Stimulated activated CD4-positive, alpha-beta T cell treated with anti-CD3 and anti-CD28 coated beads, TNF-alpha, amount 100 ng/mL, for 4 hours (primary cell): Measurements from ENCODE around the gene GAB2.
"Not testable (repeated sequence)": the region's sequence is repeated elsewhere in the genome, so short reads cannot be mapped to it uniquely, and the experiment has no call there.

ENCODE experiments used
- DNase-seq, 3 experiments: peaks; one replicate each; pipeline ENCODE4 v3.0.0-alpha.2; 2020; ENCODE audit warnings: low read depth in 3 of 3

The GAB2 gene

GRCh38 chr11:78251083-78251775, 166.4 kb downstream of the GAB2 start:
- no peak for DNase-seq

DNA sequence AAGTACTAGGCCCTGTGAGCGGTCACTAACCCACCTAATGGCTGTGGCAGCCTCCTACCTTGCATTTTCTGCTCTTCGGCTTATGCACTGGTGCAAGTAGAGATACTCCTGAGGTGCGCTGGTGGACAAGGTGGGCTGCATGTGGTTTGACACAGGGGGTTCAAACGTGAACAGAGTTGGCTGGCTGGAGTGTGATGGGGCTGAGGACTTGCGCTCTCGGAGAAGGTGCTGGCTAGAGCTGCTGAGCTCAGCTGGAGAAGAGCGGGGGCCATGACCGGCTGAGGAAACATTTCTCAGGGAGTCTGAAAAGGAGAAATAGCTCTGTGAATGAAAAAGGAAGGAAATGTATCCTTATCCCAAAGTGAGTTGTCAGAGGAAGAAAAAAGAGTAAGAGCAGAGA, 167.5 kb downstream of the GAB2 start:
- no peak for DNase-seq

GRCh38 chr11:78248903-78249302, 168.7 kb downstream of the GAB2 start:
- DNase-seq, result no peak

GRCh38 chr11:78248191-78248590, 169.4 kb downstream of the GAB2 start:
- no peak for DNase-seq

- DNase-seq, result no peak
Measured at GRCh38 chr11:78244546-78245255, 172.9 kb downstream of the GAB2 start.

GRCh38 chr11:78244080-78244479, 173.5 kb downstream of the GAB2 start:
- DNase-seq, result no peak

GRCh38 chr11:78241475-78241874, 176.1 kb downstream of the GAB2 start:
- no peak for DNase-seq

GRCh38 chr11:78239781-78240180, 177.8 kb downstream of the GAB2 start:
- DNase-seq, result no peak

- DNase-seq, result no peak
Measured at GRCh38 chr11:78237293-78238046, 180.2 kb downstream of the GAB2 start.

DNA sequence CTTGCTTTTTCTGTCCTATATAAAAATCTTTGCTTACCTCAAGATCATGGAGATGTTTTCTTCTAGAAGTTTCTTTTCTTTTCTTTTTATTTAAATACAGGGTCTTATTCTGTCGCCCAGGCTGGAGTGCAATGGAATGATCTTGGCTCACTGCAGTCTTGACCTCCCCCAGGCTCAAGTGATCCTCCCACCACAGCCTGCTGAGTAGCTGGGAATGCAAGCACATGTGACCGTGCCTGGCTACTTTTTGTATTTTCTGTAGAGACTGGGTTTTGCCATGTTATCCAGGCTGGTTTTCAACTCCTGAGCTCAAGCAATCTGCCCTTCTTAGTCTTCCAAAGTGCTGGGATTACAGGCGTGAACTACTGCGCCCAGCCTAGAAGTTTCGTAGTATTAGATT, 183.6 kb downstream of the GAB2 start:
- no peak for DNase-seq

- not testable (repeated sequence) for DNase-seq
Measured at GRCh38 chr11:78233046-78233445, 184.6 kb downstream of the GAB2 start.

DNA sequence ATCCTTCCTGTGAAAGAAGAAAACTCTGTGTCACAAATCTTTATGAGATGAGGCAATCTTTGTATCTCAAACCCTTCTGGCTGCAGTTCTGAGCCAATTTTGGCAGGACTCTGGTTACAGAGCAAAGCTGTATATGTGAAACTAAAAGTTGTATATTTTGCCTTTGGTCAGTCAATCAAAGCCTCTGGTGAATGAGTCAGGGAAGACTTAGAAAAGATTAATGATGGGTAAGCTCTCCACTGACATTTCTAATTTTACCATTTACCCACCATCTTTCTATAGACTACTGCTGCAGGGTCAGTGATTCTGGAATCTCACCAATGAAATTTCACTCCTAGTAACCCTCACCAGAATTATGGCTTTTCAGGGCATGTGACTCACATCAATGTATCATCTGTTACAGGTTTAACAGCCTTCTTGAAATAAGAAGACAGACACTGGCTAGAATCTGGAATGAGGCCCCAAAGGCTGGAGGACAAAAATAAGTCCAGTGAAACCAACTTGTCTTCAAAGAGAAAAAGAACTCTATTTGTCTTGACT, 185.6 kb downstream of the GAB2 start:
- no peak for DNase-seq

DNA sequence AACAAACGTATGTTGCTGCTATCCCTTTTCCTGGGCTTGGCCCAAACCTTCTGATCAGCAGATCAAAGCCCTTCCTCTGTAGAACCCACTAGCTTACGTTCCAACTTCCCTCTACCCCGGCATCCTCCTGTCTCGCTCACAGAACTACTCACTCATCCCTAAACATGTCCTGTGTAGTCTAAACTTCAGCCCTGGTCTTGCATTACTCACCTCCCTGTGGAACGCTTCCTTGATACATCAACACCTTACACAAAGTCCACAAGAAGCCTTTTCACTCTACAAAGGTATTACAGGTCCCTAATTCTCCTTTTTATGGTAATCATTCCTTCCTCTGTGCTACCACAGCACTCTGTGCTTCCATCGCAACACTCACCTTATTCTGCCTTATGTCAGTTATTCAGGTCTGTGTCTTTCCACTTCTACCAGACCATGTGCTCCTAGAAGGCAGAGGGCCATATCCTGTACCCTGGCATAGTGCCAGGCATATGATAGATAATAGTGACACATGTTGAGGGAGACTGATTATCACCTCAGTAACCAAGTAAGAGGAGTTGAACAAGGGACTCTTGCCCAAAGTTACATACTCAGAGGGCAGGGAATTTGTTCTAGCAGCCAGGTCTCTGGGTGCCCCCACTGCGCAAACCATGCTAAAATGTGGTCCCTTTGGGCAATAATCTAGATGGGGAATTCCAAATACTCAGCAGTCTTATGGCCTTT, 187.3 kb downstream of the GAB2 start:
- no peak for DNase-seq

DNA sequence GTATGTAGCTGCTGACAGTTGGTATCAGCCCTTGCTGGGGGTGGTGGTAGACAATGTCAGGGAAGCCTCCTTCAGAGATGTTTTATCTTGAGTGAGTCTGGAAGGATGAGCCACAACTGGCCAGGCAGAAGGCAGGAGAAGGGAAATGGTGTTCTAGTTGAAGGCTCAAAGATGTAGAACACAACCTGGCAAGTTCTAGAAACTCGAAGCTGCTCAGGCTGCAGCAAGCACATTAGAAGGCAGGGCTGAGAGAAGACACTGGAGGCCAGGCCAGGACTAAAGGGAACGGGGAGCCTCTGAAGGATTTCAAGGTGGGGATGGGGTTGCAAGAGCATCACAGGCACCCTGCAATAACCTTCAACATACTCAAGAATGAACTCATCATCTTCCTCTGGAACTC, 188.5 kb downstream of the GAB2 start:
- no peak for DNase-seq

DNA sequence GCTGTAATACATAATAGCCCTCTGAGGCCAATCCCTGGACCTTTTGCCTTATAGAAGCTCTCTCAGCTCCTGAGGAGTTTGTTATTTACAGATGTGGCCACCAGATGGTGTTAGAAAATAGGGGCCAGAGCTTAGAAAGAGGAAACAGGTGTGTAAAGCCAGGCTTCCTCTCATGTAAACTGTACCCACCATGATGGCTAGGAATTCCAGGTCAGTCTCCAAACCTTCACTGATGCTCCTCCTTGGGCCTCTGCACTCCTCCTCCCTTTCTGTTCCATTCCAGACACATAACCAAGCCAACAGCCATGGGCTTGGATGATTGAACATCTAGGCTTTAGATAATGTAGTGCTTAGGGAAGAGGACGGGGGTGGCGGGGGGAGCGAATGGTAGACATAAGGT, 189.2 kb downstream of the GAB2 start:
- DNase-seq, result no peak

- DNase-seq, result no peak
Measured at GRCh38 chr11:78227921-78228320, 189.7 kb downstream of the GAB2 start.

GRCh38 chr11:78226684-78227680, 190.6 kb downstream of the GAB2 start:
- no peak for DNase-seq

DNA sequence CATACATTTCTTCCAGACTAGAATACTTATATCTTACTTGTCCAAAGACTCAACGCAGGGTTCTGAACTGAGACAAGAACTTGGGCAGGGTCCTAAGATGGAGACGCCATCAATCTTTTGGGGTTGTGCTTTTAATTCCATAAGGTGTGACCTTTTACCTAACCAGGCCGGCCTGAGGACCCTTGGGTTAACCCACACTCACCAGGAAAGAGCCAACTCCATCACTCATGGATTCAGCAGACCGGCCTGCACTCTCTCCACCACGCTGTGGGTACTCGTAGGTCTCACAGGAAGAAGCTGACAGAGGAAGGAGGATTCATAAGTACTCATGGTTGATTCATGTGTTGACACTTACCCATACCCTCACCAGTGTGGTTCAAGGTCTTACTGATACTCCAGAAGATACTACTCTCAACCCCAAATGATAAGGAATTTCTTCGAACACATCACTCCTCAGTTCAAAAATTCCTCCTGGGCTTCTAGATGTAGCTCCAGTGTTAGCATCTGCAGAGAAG, 192.7 kb downstream of the GAB2 start:
- no peak for DNase-seq

DNA sequence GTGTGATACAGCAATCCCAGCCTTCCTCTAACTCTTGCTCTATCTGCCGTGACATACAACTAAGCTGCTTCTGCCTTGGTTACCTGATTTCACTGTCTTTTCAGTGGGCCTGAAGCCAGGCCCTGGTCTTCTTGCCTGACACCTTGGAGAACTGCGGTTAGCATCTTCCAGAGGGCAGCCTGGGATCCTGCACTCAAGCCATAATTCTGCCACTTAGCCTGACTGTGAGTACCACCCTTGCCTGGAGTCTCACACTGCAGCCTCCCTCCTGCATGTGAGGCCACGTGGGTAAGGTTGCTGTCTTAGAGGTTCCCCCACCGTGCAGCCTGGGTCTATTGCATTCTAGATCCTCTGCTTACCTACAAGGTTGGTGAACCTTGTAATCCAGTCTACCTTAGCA, 193.1 kb downstream of the GAB2 start:
- no peak for DNase-seq

DNA sequence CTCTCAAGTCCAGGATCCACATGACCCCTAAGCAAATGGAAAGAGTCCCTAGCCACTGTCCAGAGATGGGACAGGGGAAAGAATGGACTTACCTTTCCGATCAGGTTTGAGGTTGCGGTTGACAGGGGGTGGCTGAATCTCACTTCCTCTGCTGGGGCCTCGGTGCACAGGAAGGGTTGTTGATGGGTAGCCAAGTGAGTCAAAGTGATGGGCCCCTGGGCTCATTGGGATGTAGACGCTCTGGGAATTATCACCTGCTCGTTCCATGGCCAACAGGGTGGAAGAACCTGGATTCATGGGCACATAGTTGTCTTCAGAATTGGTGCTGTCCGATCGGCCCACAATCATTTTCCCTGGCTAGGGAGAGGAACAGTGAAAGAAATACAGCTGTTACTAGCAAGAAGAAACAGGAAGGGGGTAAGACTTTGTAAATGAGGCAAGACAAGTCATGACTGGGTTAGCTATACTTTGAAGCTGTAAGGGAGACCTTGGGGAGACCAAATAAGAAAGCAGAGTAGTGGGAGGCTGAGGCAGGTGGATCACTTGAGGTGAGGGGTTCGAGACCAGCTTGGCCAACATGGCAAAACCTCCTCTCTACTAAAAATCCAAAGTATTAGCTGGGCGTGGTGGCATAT, 194.2 kb downstream of the GAB2 start:
- DNase-seq, result no peak
